ENCODE results near the gene TMEM187.

- TF ChIP-seq CTCF (IDR thresholded peaks at IDR 0.05): no peak
- no peak for TF ChIP-seq EZH2 (IDR thresholded peaks at IDR 0.05; ENCODE audit: borderline replicate concordance, insufficient read depth, low read depth, low read length, poor library complexity, severe bottlenecking)
These were observed 46.6 kb downstream of the TMEM187 start for GRCh38 chrX:154019061-154019621.
